ENCODE results near the gene IL26.

The IL26 gene

GRCh38 chr12:68267892-68268396 is 42.3 kb upstream of the IL26 start:
- no peak for DNase-seq (ENCODE audit: extremely low spot score)
- ChIA-PET POLR2A (no interaction called here), CTCF (no interaction called here)
- TF ChIP-seq, protein P1, sequence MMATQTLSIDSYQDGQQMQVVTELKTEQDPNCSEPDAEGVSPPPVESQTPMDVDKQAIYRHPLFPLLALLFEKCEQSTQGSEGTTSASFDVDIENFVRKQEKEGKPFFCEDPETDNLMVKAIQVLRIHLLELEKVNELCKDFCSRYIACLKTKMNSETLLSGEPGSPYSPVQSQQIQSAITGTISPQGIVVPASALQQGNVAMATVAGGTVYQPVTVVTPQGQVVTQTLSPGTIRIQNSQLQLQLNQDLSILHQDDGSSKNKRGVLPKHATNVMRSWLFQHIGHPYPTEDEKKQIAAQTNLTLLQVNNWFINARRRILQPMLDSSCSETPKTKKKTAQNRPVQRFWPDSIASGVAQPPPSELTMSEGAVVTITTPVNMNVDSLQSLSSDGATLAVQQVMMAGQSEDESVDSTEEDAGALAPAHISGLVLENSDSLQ (IDR thresholded peaks at IDR 0.05) = no peak
- no peak for TF ChIP-seq CTBP1 (IDR thresholded peaks at IDR 0.05; ENCODE audit: borderline replicate concordance)
- no peak for TF ChIP-seq SP1 (IDR thresholded peaks at IDR 0.05)
- no peak for TF ChIP-seq LEF1 (IDR thresholded peaks at IDR 0.05; ENCODE audit: borderline replicate concordance)
- TF ChIP-seq BHLHE40 (IDR thresholded peaks at IDR 0.05; ENCODE audit: borderline replicate concordance) = no peak
- TF ChIP-seq HDGF (IDR thresholded peaks at IDR 0.05; ENCODE audit: borderline replicate concordance) = no peak
- no peak for TF ChIP-seq ZNF384 (IDR thresholded peaks at IDR 0.05)

GRCh38 chr12:68264857-68265256 is 39.2 kb upstream of the IL26 start:
- TF ChIP-seq FOXK2 (IDR thresholded peaks at IDR 0.05) (no peak), ELF4 (IDR thresholded peaks at IDR 0.05) (no peak), BHLHE40 (IDR thresholded peaks at IDR 0.05; ENCODE audit: borderline replicate concordance) (no peak), ZNF384 (IDR thresholded peaks at IDR 0.05) (no peak), L3MBTL2 (conservative IDR thresholded peaks at IDR 0.05) (no peak), SUZ12 (IDR thresholded peaks at IDR 0.05) (no peak), SP1 (IDR thresholded peaks at IDR 0.05) (no peak), NFRKB (IDR thresholded peaks at IDR 0.05) (no peak), ARNT (IDR thresholded peaks at IDR 0.05) (no peak), TARDBP (IDR thresholded peaks at IDR 0.05) (no peak), FOXA1 (IDR thresholded peaks at IDR 0.05) (no peak), FOXM1 (IDR thresholded peaks at IDR 0.05; ENCODE audit: borderline replicate concordance) (no peak), CTBP1 (IDR thresholded peaks at IDR 0.05; ENCODE audit: borderline replicate concordance) (no peak), HDGF (IDR thresholded peaks at IDR 0.05; ENCODE audit: borderline replicate concordance) (no peak), LEF1 (IDR thresholded peaks at IDR 0.05; ENCODE audit: borderline replicate concordance) (no peak)
- TF ChIP-seq, protein P1 (IDR thresholded peaks at IDR 0.05) = no peak
- ChIA-PET CTCF (no interaction called here), POLR2A (no interaction called here)
- no peak for DNase-seq (ENCODE audit: extremely low spot score)

GRCh38 chr12:68264158-68264855 is 38.7 kb upstream of the IL26 start:
- ChIA-PET CTCF (no interaction called here), POLR2A (no interaction called here)

DNA sequence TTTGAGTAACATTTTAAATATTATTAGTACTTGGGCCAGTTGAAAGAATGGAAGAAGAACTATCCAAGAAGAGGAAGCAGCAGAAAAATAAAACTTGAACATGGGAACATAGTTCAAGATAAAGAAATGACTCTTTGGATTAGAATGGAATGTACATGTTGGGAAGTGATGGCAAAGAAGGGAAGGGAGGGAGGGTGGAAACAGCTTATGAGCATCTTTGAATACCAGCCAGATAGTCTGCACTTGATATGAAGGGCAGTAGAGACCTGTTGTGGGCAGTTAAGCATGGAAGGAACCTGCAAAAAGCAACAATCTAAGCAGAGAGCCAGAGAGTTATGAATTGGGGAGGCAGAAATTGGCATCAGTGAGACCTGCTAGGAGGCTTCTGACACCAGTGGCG is 37.8 kb upstream of the IL26 start:
- DNase-seq (ENCODE audit: extremely low spot score) = no peak
- ChIA-PET CTCF (no interaction called here), POLR2A (no interaction called here)
- TF ChIP-seq HDGF (IDR thresholded peaks at IDR 0.05; ENCODE audit: borderline replicate concordance) (no peak), FOXM1 (IDR thresholded peaks at IDR 0.05; ENCODE audit: borderline replicate concordance) (no peak), NFRKB (IDR thresholded peaks at IDR 0.05) (no peak), SP1 (IDR thresholded peaks at IDR 0.05) (no peak), CTBP1 (IDR thresholded peaks at IDR 0.05; ENCODE audit: borderline replicate concordance) (no peak), ARNT (IDR thresholded peaks at IDR 0.05) (no peak), BHLHE40 (IDR thresholded peaks at IDR 0.05; ENCODE audit: borderline replicate concordance) (no peak), ELF4 (IDR thresholded peaks at IDR 0.05) (no peak), FOXK2 (IDR thresholded peaks at IDR 0.05) (no peak), TARDBP (IDR thresholded peaks at IDR 0.05) (no peak), LEF1 (IDR thresholded peaks at IDR 0.05; ENCODE audit: borderline replicate concordance) (no peak), L3MBTL2 (conservative IDR thresholded peaks at IDR 0.05) (no peak)

More at GRCh38 chr12:68264158-68264855, 38.7 kb upstream of the IL26 start:
- no peak for TF ChIP-seq ARNT (IDR thresholded peaks at IDR 0.05)
- no peak for TF ChIP-seq CTBP1 (IDR thresholded peaks at IDR 0.05; ENCODE audit: borderline replicate concordance)
- no peak for TF ChIP-seq NFRKB (IDR thresholded peaks at IDR 0.05)
- TF ChIP-seq BHLHE40 (IDR thresholded peaks at IDR 0.05; ENCODE audit: borderline replicate concordance) = no peak
- TF ChIP-seq SUZ12 (IDR thresholded peaks at IDR 0.05) = no peak
- DNase-seq (ENCODE audit: extremely low spot score) = no peak

DNA sequence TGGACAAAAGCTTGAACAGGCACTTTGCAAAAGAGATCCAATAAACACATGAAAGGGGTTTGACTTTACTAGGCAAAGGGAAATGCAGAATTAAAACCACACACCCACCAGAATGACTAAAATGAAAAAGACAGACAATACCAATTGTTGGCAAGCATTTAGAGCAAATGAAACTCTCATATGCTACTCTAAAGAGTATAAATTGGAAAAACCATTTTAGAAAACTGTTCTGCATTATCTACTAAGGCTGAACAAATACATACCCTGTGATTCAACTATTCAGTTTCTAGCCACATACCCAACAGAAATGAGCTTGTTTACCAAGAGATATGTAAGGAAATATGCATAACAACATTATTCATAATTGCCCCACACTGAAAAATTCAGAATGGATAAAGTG is 36.3 kb upstream of the IL26 start:
- DNase-seq (ENCODE audit: extremely low spot score) = no peak
- POLR2A ChIA-PET = no interaction called here
- no peak for TF ChIP-seq ZNF384 (IDR thresholded peaks at IDR 0.05)
- TF ChIP-seq, protein P1 (IDR thresholded peaks at IDR 0.05) = no peak
- no peak for TF ChIP-seq NFRKB (IDR thresholded peaks at IDR 0.05)
- no peak for TF ChIP-seq LEF1 (IDR thresholded peaks at IDR 0.05; ENCODE audit: borderline replicate concordance)
- TF ChIP-seq ELF4 (IDR thresholded peaks at IDR 0.05) = no peak
- no peak for TF ChIP-seq ARNT (IDR thresholded peaks at IDR 0.05)
- CTCF ChIA-PET = no interaction called here

GRCh38 chr12:68260153-68260552 is 34.5 kb upstream of the IL26 start:
- ChIA-PET POLR2A (no interaction called here), CTCF (no interaction called here)
- TF ChIP-seq BHLHE40 (IDR thresholded peaks at IDR 0.05; ENCODE audit: borderline replicate concordance) = no peak
- TF ChIP-seq SUZ12 (IDR thresholded peaks at IDR 0.05) = no peak
- no peak for TF ChIP-seq HDGF (IDR thresholded peaks at IDR 0.05; ENCODE audit: borderline replicate concordance)
- no peak for TF ChIP-seq NFRKB (IDR thresholded peaks at IDR 0.05)
- TF ChIP-seq LEF1 (IDR thresholded peaks at IDR 0.05; ENCODE audit: borderline replicate concordance) = no peak
- TF ChIP-seq CTBP1 (IDR thresholded peaks at IDR 0.05; ENCODE audit: borderline replicate concordance) = no peak
- TF ChIP-seq ZNF384 (IDR thresholded peaks at IDR 0.05) = no peak
- no peak for TF ChIP-seq TARDBP (IDR thresholded peaks at IDR 0.05)
- no peak for TF ChIP-seq FOXM1 (IDR thresholded peaks at IDR 0.05; ENCODE audit: borderline replicate concordance)
- TF ChIP-seq FOXA1 (IDR thresholded peaks at IDR 0.05) = no peak
- TF ChIP-seq FOXK2 (IDR thresholded peaks at IDR 0.05) = no peak
- TF ChIP-seq SP1 (IDR thresholded peaks at IDR 0.05) = no peak
- no peak for DNase-seq (ENCODE audit: extremely low spot score)

All from HEK293T (cell line).